AG04449 (cell line): Measurements from ENCODE around the gene ADORA2B.

ENCODE experiments used
- CTCF ChIA-PET: fragments of 350-600 bp; formaldehyde crosslinking; extraction: SDS; loops from one replicate; lab custom pipeline; 2021; ENCODE audit warnings: antibody characterized with exemption; lab: Yijun Ruan, JAX
- POLR2A ChIA-PET: fragments of 400-600, 350-600 bp; formaldehyde crosslinking; extraction: SDS; loops from one replicate; lab custom pipeline; 2020; ENCODE audit warnings: antibody characterized with exemption, inconsistent platforms; lab: Yijun Ruan, JAX
- DNase-seq: peaks from one replicate; pipeline ENCODE4 v3.0.0-alpha.2; 2010; ENCODE audit warnings: low read depth, low spot score
- H3K4me3 ChIP-seq: 2 replicates; pipeline ENCODE4 v1.5.1; 2011; ENCODE audit warnings: low read depth, mild to moderate bottlenecking, control low read depth, low read length
- TF ChIP-seq, protein P1 (sequence below): IDR thresholded peaks from one replicate; pipeline ENCODE4 v1.5.1; 2011; ENCODE audit warnings: mild to moderate bottlenecking, moderate library complexity, low read length, control low read depth, inconsistent platforms; ENCODE audit not compliant: insufficient read depth; ENCODE audit errors: missing control alignments

ADORA2B gene

DNA sequence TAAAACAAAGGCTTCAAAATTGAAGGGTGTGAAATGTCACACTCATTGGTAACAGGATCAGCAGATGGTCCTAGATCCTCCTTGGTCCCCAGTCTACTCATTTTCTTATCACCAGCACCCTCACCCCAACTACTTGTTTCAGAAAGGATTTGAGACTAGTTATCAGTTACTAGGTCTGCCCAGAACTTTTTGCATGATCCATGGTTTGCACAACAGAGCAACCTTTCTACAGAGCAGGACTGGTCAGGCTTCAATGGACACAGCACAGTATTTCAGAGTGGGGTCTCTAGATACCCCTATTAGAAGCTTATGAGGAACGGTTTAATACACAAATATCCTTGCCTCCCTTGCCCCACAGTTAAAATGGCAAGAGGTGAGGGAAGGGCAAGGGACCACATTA is 80.3 kb downstream of the ADORA2B start:
- no peak overlapping the region for H3K4me3 ChIP-seq
- ChIA-PET POLR2A (no interaction called here), CTCF (interaction anchor here (3.1 kb wide), 1 partner anchor 11 kb away, joined by 19 read pairs; no protein-coding TSS in a partner anchor)
- TF ChIP-seq, protein P1, sequence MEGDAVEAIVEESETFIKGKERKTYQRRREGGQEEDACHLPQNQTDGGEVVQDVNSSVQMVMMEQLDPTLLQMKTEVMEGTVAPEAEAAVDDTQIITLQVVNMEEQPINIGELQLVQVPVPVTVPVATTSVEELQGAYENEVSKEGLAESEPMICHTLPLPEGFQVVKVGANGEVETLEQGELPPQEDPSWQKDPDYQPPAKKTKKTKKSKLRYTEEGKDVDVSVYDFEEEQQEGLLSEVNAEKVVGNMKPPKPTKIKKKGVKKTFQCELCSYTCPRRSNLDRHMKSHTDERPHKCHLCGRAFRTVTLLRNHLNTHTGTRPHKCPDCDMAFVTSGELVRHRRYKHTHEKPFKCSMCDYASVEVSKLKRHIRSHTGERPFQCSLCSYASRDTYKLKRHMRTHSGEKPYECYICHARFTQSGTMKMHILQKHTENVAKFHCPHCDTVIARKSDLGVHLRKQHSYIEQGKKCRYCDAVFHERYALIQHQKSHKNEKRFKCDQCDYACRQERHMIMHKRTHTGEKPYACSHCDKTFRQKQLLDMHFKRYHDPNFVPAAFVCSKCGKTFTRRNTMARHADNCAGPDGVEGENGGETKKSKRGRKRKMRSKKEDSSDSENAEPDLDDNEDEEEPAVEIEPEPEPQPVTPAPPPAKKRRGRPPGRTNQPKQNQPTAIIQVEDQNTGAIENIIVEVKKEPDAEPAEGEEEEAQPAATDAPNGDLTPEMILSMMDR, result no peak
- no peak for DNase-seq
